GM19395 (cell line): ENCODE measurements around the gene ASB13.
"Not testable (repeated sequence)": the region's sequence is repeated elsewhere in the genome, so short reads cannot be mapped to it uniquely, and the experiment has no call there.

Experiments used
- ATAC-seq: cut with Tn5 transposase; IDR thresholded peaks from one replicate; pipeline ENCODE4 v1.9.1; 2021; ENCODE audit warnings: mild to moderate bottlenecking, moderate library complexity; ENCODE audit not compliant: unreplicated experiment

ASB13 gene

DNA sequence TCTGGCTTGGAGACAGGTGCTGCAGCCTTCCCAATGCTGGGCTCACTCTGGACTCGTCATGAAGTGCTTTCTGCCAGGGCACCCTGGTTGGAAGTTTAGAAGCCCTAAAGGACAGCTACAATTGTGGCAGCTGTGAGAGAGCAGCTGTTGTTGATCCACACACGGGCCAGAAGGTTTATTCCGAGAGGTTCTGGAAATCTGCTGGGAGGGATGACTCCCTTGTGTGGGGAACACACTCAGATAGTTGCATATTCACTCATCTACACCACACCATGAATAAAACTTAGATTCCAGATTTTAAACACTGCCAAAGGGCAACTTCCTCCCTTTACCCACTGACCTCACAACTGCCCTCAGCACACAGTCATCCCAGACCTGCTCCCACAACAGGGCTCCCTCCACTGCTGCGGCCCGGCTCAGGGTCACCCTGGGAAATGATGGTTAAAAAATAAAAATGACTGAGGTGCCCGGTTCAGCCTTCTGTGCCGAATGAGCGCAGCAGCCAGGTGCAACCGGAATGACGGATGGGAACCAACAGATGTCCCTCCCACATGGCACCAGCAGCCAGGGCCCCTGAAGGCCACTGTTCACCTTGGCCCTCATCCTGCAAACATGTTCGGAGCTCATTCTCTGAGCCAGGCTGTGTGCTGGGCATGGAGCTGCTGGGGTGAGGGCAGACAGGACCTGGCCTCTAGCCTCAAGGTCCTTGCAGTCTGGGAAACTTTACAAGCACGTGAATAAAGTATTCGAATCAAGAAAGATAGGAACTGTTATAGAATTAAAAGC is 40.2 kb downstream of the ASB13 start:
- ATAC-seq, result no peak

DNA sequence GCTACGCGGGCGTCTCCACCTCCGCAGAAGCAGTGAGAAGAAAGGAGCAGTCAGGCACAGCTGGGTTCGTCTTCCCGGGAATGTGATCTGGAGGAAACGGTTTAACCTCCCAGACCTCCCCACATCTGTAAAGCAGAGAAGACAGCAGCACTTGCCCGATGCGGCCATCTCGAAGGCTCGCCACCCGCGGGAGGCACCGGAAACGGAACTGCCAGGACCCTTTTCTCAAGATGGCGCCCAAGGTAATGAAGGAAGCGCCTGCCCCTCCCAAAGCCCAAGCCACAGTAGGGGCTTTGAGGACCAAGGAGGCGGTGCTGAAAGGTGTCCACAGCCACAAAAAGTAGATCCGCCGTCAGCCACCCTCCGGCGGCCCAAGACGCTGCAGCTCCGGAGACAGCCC is 41.7 kb downstream of the ASB13 start:
- no peak for ATAC-seq

DNA sequence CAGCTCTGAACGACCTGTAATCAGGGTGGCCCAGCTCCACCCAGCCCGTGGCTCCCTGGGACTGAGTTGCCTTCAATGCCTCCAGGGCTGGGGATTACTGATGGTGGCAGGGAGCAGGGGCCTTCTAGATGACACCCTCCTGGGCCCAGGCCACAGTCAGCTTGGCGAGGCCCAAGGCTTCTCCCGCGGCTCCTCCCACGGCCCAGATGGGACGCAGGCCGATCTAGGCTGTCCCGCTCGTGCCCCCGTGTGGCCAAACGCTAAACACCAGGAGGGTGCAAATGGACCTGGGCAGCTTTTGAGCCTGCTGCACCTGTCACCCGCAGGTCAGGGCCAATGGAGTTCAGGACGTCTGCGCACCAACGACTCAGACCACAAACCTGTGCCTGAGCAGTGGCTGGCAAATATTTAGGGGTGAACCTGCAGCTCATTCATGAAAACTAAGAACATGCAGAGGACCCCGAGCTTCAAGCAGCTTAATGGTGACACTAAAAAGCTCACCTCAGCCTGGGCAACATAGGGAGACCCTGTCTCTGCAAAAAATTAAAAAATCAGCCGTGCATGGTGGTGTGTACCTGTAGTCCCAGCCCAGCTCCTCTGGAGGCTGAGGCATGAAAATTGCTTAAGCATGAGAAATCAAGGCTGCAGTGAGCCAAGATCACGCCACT is 43.2 kb downstream of the ASB13 start:
- peak; percentile 97 for ATAC-seq

DNA sequence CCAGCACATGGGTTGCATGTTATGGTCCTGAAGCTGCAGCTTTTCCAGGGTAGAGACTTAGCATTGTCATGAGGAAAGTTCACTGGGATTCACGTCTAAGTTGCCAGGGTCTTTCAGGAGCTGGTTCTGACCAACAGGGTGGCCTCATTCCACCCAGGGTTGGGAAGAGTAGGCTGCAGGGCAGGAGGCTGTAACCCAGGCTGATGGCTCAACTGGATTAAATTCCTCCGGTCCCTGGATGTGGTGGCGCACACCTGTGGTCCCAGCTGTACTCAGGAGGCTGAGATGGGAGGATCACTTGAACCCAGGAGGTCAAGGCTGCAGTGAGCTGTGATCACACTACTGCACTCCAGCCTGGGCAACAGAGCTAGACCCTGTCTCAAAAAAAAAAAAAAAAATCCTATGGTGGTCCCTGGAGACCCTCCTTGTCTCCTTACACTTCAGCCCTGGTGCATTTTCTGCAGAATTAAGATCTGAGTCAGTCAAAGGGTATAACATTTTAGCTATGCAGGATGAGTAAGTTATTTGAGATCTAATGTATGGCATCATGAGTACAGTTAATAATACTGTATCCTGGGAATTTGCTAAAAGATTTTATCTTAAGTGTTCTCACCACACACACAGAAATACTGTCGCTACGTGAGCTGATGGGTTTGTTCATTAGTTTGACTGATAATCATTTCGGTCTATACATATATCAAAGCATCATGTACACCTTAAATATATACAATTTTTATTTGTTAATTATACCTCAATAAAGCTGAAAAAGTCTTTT is 44.0 kb downstream of the ASB13 start:
- no peak for ATAC-seq

DNA sequence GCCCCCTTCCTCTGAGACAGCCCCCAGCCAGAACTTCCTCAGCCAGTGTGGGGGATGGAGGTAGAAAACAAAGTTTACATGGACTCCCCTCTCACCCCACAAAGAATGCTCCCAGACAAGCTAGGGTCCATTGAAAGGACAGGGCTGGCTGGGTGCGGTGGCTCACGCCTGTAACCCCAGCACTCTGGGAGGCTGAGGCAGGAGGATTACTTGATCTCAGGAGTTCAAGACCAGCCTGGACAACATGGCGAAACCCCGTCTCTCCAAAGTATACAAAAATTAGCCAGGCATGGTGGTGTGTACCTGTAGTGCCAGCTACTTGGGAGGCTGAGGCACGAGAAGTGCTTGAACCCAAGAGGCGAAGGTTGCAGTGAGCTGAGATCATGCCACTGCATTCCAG is 45.0 kb downstream of the ASB13 start:
- not testable (repeated sequence) for ATAC-seq

DNA sequence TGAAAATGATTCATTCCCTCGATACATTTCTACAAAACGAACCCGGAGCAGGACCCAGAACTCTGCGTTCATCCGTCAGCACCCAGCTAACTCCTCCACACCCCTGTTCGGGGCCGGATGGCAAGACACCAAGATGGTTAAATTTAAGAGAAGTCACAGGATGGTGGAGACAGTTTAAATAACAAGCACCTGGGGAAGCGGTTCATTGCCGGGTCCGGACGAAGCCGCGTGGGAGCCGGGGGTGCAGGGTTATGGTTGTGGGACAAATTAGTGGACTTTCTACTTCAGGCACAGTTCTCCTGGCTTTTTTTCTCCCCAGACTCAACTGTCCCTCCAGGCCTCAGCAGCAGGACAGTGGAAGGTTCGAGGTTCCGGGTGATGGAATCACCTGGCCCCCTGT is 45.4 kb downstream of the ASB13 start:
- no peak for ATAC-seq

DNA sequence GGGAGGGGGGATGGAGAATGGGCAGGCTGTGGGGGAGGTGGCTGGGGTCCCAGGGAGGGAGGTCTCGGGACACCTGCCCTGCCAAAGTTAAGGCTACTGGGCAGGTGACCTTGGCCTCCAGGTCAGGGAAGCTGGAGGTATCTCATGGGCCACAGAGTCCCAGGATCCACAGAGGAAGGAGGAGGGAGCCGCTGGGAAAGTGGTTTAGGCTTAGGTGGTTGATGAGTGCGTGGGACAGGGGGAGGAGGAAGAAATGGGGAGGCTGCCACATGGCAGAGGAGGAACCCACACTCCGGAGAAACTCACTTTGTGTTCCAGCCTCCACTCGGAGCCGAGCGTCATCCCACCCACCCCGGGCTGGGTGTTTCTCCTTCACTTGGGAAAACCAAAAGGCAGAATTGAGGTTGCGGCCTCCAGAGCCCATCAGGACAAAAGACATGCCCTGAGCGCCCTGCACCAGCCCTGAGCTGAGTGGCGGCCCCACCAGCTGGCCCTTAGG is 46.1 kb downstream of the ASB13 start:
- no peak for ATAC-seq

DNA sequence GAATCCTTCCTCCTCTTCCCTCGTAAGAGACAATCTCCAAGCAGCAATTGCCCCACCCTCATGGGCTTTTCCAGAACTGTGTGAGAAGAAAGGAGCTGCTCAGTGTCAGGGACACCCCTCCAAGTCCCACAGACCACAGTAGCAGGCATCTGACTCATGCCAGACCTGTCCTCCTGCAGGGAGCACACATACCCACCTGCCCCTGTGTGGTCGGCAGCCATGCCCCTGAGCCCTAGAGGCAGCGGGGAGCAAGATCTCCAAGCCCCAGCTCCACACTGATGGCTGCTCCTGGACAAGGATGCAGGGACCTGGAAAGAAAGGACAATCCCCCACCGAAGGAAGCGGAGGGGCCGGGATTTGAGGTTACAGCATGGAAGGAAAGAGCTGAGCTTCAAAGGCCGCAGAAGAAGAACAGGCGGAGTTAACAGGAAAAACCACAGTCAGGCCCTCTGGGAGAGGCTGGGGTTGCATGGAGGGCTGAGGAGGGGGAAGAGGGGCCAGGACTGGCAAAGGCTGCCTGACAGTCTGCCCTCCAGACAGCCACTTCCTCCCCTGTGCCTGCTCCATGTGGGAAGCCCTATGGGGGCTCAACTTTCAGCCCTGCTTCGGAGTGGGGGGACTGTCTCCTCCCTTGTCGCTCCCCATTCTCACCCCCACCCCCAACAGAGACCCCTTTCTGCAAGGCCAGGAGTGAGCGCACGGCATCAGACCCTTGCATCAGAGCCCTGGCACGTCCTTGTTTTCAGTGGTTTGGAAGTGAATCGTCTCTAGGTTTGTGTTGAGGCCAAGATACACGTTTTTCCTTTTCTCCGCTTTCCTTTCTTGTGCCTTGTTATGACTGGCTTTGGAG is 46.8 kb downstream of the ASB13 start:
- no peak for ATAC-seq

DNA sequence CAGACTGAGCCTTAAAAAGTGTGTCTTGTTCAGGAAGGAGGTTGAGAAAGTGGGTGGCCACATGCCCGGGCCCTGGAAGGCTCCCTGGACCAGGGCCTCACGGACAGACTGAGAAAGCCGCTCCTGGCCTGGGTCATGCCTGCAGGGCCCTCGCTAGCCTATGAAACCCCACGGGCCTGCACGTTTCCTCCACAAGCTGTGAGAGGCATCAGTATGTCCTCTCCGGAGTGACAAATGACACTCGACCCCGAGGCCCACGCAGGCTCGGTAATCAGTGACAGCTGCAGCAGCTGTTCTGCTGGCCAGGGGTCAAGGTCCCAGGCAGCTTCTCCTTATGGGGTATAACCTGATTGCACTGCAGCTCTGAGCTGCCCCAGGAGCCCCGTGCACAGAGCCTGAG is 47.6 kb downstream of the ASB13 start:
- ATAC-seq, result no peak

DNA sequence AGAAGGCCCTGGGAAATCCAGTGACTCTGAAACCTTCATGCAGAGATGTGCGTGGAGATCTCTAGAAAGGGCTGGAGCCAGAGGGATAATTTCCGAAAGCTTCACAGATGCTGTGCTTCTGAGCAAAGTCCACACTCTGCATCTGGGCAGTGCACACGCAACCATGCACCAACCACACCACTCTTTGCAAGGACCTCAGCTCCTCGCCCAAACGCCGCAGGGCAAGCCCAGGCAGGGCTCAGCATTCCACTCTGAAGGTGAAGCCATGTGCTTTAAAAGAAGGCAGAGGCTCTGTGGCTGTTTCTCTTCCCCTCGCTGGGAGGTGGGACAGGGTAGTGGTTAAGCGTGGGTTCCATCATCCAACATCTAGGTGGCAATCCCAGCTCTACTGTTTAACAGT is 48.4 kb downstream of the ASB13 start:
- no peak for ATAC-seq

DNA sequence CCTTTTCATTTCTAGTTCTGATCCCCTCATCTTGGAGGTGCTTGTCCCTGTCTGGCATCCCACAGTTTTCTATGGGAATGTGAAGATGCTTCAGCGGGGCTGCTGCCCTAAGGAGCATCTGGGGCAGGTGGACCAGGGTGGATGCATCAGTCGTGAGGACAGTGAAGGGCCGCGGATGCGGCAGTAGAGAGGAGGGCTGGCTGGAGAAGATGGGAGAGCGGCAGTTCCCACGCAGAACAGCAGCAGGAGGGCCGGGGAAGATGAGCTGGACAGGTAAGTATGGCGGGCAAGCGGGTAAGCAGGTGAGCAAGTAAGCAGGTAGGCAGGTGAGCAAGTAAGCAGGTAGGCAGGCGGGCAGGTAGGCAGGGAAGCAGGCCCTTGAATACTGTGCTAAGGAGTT is 48.9 kb downstream of the ASB13 start:
- no peak for ATAC-seq

DNA sequence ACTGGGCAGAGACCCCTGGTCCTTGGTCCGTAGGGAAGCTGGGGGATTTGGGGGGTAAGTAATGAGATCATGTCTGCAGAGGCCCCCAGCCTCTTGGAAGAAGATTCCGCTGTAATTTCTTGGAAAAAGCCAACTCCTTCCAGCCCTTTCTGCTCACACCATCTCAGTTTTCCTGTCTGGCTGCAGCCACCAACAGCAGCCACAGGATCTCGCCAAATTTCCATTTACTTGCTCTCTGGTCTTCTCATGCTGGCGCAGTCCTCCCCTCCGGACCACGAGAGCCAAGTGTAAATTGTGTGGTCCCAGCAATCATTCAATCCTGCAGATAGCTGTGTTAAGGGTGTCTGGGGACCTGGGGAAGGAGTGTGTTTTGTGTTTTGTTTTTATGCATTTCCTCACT is 49.6 kb downstream of the ASB13 start:
- no peak for ATAC-seq

DNA sequence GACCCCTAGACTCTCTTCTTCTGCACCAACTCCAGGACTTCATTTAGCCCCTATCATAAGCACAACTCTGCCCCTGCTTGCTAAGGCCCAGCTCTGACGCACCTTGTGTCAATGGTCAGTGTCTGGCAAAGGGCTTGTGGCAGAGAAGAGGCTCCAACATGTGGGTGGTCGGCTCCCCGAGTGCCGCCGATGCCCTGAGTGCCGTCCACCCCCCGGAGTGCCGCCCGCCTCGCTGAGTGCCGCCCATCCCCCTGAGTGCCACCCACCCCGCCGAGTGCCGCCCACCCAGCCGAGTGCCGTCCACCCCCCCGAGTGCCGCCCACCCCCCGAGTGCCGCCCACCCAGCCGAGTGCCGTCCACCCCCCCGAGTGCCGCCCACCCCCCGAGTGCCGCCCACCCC is 50.3 kb downstream of the ASB13 start:
- ATAC-seq, result no peak

DNA sequence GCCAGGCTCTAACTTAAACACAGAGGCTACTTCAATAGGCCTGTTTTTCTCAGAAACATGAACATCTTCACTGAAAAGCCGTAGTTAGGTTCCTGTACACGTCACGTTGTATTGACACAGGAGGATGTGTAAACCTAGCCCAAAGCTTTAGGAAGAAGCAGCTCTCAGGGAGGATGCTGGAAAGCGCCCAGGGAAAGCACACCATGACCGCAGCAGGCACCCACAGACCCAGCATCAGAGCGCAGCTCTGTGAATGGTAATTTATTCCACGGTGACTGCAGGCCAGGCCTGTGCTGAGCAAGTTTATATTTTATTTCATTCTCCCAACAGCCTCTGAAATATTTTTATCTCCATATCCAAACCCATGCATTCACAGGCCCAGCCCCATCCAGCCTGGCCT is 51.1 kb downstream of the ASB13 start:
- no peak for ATAC-seq

DNA sequence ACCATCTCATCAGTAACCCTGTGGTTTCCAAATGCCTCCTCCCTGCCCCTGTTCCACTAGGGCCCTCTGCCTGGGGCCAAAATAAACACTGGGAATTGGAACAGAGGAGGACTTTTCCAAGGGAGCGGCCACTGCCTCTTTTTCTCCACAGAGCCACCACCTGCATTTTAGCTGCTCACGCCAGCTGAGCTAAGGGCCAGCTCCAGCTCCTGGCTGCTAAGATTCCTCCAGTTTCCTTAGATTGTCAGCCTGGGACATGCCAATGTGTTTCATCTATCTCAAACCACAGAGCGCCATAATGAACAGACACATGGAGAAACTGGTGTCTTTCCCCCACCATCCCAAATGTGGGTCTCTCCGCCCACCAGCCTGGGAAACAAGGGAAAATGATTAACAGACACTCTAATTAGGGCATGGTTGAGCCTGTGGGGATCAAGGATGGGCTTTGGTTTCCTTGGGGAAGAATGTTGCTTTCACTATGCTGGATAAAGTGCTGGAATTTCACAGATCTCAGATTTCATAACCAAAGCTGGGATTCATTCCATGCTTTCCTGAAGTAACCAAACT is 52.2 kb downstream of the ASB13 start:
- ATAC-seq, result no peak

DNA sequence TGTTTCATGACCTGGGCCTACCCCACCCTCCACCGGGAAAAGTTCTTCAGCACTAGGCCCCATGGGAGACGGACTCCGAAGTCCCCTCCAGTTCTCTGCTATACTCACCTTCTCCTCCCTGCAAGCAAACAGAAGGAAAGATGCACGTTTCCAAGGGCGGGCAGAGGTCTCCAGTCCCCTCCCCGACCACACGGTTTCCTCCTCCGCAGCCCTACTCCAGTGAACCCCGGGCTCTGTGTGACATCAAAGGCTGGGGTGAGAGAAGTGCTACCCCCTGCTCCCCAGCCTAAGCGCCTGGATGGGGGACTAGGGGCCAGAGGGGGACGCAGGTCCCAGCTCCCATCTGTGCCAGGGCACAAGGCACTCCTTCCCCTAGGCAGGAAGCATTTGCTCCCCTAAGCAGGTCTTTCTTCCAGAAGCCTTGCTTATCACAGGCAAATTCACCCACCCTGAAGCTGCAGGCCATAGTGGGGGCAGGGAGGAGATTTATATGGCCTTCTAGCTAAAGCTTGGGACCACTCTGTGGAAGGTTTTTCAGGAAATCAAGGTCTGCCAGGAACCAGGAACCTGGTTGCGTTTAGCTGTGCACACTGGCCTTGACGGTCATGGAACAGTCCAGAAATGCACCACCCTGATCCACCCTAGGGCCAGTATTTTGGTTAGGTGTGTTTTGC is 52.8 kb downstream of the ASB13 start:
- no peak for ATAC-seq

DNA sequence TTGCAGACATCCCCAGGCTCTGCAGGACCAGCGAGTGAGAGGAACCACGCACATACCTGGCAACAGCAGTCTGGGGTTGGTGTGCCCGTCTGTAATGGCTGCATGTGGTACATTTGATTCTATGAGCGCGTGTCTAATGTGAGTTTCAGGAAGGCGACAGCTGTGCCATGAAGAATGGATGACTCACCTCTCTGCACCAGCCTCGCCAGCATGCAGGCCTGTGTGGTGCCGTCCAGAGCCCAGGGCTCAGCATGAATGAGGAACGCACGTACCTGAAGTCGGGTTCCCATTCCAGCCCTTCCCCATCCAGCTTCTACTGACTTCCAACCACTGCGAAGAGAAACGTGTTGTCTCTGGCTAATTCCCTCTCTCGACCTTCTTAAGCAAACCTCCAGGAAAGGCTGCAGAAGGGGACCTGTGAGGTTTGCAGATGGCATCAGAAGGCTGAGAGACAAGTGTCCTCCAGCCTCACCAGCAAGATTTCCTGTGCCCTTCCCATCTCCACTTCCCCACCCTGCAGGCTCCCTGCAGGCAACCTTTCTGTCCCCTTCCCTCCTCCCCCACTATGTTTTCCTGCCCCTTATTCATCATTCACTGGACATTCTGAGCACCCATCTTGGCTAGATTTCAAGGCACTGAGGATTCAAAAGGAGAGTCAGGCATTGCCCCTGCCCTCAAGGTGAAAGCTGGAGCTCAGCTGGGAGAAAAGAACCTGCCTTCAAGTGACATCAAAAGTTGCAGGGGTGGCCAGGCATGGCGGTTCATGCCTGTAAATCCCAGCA is 54.3 kb downstream of the ASB13 start:
- ATAC-seq, result no peak

DNA sequence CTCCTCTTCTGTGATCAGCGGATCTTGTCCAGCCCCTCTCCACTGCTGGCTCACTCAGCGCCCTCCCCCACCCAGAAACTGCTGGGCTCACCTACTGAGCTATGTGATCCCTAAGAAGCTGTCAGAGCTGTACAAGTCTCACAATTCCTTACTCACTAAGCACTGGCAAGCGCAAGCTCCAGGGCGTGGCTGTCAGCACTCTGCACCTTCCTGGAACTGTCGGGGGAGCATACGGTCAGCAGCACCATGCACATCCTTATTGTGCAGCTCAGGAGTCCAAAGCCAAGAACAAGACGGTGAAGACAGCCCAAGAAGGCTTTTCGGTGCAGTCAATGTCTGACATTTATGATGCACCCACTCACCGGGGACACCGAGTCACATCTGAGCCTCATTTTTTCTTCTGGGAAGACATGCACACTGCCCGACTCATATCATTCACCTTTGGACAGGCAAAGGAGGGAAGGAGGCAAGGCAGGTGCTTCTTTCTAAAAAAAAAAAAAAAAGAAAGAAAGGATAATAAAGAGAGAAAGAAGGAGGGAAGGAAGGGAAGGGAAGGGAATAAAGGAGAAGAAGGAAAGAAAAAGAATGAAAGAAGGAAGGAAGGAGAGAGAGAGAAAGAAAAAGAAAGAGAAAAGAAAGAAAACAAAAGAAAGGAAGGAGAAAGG is 56.3 kb downstream of the ASB13 start:
- ATAC-seq, result no peak
